GM21737 (cell line): ENCODE results near the gene SNRPF.

Experiments used
- ATAC-seq: cut with Tn5 transposase; IDR thresholded peaks from one replicate; pipeline ENCODE4 v1.9.1; 2021; ENCODE audit warnings: mild to moderate bottlenecking, moderate library complexity; ENCODE audit not compliant: unreplicated experiment

The SNRPF gene

DNA sequence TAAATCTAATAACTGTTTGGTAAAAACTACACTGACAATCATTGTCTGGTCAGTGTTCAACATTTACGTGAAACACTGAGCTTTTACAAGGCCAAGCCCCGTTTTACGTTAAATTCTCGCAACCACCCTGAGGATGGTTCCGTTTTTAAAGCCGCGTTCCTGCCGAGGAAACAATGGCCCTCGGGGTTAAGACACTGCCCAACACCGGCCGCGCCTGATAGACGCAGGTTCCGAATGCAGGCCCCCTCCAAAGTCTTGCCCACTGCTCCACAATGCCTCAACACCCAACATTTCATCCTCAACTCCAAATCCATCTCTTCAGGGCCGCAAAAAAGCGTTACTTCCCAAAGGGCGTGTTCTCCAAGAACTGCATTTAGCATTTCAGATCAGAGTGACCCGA, 953 bp upstream of the SNRPF start:
- ATAC-seq: no peak

DNA sequence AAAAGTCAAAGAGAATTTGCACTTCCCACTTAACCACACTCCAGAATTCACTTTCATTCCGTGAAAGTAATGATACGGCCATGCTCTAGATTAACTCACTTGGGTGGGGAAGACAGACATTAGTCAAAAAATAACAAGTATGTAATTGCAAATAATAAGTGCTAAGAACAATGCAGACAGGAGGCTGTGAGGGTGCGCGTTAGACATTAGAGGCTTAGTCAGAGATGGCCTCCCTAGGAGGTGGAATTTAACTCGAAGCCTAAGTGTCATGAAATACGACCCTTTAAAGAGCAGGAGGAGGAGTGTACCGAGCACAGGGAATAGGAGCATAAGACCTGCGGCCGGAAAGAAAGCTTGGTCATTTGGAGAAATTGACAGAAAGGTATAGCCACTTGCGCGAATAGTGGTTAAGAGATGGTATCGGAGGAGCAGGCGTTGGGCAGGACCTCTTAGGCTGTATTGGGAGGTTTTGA, 628 bp downstream of the SNRPF start:
- no peak for ATAC-seq

DNA sequence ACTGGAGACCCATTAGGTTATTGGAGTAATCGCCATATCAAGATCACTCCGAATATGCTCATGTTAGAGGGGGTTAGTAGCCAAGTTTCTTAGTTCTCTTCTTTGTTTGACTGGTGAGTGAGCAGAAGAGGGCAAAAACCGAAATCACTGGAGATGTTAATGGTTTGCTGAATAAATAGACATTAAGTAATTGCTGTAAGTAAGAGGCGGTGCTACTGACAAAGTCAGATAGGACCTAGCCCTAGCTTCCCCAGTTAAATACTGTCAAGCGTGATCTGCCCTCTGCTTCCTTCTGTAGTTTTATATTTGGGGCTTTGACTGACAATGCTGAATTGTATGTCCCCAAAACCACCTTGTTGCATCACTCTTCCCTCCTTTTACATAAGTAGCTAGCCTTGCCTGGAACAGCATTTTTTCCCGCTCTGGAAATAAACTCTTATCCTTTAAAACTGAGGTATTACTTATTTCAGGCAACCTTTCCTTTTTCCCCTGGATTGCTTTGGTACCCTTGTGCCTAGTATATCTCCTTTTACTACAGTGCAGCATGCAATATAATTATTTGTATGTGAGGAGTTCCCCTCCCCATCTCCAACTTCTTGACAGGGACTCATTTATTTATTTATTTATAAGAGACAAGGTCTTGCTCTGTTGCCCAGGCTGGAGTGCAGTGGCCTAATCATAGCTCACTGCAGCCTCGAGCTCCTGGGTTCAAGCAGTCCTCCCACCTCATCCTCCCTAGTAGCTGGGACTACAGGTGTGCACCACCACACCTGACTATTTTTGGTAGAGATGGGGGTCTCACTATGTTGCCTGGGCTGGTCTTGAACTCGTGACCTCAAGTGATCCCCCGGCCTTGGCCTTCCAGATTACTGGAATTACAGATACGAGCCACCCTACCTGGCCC, 1.4 kb downstream of the SNRPF start:
- ATAC-seq: no peak

DNA sequence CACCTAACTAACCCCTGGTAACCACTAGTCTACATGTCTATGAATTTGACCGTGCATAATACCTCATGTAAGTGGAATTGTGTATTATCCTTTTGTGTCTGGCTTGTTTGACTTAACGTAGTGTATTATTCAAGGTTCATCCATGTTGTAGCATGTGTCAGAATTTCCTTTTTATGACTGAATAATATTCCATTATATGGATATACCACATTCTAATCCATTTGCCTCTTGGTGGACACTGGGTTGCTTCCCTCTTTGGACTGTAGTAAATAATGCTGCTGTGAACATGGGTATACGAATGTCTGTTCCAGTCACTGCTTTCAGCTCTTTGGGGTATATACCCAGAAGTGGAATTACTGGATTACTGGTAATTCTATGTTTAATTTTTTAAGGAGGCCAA, 3.3 kb downstream of the SNRPF start:
- ATAC-seq: no peak

DNA sequence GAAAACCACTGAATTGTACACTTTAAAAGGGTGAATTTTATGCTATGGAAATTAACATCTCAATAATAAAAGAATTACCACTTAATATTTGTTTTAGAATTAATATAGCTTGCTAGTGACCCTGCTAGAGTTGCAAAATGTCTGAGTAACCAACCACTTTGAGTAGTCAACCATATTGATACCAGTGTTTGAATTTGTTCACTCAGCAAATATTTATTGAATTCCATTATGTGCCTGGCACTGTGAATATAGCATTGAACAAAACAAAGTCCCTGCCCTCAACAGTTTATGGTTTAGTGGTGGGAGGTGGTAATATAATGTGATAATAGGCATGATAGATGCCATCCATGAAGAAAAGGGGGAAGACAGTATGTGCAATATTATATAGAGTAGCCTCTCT, 4.6 kb downstream of the SNRPF start:
- no peak for ATAC-seq

DNA sequence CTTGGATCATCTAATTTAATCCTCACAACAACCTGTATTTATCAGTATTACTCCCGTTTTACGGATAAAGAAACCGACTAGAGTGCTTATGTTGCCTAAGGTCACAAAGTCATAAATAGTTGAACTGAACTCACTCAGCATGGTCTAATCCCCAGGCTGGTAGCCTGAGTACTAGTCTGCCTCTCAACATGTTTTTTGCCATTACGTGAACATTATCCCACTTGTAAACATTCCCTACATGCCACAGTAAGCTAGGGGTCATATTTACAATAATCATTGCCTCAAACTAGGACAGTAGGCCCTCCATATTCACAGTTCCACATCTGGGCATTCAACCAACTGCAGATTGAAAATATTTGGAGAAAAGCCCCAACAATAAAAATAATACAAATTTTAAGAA, 12.1 kb downstream of the SNRPF start:
- no peak for ATAC-seq

DNA sequence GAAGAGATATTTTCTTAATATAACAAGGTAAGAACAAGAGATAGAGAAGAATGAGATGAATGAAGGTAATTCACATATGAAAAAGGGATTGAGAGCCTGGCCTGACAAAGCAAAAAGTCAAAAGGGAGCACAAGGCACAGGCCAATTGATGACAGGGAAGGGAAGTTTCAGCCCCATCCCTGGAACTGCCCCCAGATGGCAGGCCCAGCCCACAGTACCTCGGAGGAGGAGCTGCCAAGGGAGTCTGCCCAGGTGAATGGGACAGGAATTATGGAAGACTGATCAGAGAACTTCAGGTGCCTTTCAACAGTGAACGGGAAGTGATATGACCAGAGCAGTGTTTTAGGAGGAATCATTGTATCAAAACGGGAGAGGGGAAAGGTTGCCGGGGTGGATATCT, 15.7 kb downstream of the SNRPF start:
- ATAC-seq: no peak

DNA sequence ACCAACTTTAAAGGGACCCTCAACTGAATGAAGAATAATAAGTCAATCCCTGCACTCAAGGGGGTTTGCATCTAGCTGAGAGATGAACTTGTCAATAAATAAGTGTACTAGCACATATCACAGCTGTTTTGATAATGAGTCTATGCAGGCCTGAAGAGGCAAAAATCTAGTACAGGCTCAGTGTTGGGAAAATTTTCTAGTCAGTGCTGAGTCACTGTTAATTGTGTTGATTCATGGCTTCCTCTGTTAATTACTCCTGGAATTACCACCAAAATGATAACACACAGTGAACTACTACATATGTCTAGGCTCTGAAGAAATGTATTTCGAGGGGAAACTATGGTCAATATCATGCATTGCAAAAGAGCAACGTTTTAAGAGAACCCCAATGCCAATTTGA, 18.9 kb downstream of the SNRPF start:
- ATAC-seq: no peak

DNA sequence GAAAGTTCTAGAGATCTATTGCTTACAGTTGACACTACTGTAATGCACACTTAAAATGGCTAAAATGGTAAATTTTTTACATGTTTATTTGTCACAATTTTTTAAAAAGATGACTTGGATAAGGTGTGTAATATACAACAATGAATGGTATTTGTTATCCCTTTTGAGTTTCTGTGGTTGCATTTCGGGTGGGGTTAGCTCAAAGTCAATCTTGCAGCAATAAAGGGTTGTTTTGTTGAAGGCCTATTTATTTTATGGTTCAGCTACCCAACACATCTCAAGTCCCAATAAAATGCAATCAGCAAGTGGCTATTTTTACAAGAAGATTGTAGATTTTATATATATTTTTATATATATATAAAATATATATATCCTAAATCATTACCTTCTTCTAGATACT, 22.1 kb downstream of the SNRPF start:
- no peak for ATAC-seq

DNA sequence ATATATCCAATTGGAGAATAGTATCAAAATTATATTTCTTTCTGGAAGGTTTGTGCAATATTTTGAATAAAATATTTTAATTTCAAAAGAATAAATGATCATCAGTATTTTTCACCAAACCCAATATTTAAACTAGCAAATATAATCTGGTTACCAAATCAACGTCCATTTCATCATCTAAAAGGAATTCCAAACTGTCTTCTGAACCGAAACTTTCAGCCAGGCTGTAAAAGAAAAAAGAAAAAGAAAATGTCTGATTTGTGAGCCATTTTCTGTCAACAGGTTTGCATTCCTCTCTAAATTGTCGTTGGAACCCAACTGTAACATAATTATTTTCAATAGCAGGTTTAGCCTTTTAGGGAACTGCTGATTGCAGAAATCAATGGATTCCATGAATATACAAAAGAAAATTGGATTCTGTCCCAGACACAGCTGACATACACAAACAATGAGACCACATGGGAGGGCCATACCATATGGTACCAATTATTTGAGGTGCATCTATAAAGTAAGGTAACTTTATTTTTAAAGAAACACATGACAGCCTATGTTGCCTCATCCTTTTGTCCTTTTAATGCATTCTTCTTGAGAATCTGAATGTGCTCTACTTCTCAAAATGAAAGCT, 22.7 kb downstream of the SNRPF start:
- no peak for ATAC-seq

DNA sequence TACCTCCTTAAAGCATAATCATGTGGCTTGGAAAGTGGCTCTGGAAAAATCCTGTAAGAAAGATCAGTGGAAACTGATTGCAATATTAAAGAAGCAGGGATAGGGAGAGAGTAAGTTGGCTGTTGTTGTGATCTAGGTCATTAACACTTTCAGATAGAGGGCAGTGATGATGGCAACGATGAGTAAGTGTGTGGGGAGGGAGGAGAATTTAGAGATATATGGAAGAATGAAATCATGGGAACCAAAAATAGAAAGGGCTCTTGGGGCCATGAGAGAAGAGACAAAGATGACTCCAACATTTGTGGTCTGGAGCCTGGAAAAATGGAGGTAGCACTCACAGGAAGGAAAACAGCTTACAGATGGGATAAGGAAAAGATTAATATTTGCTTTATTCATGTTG, 23.3 kb downstream of the SNRPF start:
- no peak for ATAC-seq

DNA sequence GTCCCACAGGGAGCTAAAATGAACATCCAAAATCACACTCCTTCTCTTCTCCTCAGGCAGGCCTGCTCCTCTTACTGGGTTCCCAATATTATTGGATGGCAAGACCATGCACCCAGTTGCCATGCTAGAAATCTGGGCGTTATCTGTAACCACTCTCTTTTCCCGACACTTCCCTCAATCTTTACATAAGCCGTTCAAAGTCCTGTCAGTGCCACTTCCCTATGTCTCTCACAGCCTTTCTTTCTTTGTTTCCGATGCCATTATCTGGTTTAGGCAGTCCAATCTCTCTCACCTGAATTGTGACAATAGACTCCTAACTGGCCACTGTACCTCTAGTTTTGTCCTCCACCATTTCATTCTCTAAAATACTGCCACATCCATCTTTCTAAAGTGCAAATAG, 24.1 kb downstream of the SNRPF start:
- ATAC-seq: no peak

DNA sequence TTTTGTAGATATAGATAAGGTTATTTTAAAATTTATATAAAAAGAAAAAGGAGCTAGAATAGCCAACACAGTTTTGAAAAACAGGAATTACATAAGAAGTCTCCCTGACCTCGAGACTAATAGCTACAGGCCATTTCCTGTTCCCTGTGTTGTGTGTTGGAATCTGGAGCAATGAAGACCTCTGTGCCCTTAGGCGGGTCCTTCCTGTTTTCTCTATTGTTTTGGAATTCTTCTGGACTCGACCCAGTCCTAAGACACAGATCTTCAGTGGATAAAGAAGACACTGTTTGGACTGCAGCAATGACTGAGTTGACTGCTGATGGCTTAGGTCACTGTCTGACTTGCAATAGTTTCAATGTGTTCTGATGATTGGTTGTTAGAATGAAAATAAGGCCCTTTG, 26.2 kb downstream of the SNRPF start:
- no peak for ATAC-seq

DNA sequence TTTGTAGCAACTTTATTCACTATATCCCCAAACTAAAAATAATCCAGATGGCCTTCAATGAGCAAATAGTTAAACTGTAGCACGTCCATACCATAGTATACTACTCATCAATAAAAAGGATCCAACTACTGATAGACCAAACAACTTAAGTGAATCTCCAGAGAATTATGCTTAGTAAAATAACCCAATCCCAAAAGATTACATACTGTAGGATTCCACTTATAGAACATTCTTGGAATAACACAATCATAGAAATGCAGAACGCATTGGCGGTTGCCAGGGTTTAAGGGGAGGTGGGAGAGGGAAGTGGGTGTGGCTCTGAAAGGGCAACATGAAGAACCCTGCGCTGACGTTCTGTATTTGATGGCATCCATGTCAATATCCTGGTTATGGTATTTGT, 28.6 kb downstream of the SNRPF start:
- ATAC-seq: no peak

DNA sequence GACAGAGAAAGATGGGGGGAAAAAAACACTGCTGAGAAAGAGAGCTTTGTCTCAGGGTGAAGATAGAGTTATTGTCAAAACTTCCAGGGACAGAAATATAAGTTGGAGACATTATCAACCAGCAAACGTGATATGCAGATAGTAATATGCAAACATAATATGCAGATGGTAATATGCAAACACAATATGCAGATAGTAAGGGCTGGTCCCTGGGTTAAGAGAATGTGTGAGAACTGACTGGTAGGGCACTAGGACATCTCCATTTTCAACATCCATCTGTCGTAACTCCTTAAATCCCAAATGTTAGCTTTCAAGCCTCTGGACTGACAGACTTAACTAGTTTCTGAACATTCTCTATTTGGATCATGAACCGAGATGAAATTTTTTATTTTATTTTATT, 32.2 kb downstream of the SNRPF start:
- ATAC-seq: no peak

DNA sequence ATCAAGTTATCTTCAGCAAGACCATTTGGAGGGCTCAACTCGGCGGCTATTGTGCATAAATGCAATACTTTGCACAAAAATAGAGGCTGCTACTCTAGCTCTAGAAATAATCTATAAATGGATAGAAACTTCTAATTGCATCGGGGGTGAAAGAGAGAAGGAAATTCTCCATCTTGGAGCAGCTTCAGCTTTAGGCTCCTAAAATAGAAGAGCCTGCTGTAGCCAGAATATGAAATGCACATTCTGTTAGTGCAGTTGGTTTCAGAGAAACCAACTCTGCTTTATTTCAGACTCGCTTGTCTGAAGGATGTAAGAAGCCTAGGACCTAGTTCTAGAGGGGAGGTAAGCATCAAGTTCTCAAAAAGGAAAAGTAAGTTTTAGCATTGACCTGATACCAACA, 38.1 kb downstream of the SNRPF start:
- no peak for ATAC-seq

DNA sequence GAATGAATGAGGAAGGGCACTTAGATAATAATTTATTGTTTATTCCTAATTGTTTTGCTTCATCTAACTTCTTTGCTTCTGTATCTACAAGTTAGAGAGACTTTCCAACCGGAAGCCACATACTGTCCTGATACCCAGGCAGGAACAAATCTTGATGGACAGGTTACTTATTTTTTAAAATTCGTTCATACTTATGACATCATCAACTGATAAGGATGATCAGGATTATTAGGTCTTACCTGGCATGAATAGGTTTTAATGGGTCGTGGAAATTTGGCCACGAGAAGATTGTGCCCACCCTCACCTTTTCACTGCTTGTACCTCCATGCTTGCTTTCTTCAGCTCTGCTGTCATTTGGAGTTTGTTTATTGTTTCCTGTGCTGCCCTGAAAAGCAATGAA, 39.3 kb downstream of the SNRPF start:
- ATAC-seq: no peak

DNA sequence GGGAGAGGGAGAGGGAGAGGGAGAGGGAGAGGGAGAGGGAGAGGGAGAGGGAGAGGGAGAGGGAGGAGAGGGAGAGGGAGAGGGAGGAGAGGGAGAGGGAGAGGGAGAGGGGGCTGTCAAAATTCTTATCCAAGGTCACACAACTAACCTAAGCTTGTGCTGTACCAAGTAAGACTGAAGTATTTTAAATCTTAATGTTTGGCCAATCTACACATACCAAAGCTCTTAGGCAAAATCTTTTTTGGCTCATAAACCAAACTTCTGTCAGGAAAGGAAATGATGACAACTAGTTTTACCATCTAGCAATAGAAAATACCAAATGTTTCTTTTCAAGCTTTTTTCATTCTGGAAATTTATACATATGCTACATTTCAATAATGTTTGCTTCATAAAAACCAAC, 49.8 kb downstream of the SNRPF start:
- no peak for ATAC-seq

DNA sequence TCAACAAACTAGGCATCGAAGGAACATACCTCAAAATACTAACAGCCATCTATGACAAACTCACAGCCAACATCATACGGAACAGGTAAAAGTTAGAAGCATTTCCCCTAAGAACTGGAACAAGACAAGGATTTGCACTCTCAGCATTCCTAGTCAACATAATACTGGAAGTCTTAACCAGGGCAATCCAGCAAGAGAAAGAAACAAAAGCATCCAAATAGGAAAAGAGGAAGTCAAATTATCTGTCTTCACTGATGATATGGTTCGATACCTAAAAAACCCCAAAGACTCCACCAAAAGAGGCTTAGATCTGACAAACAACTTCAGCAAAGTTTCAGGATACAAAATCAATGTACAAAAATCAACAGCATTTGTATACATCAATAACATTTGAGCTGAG, 51.1 kb downstream of the SNRPF start:
- ATAC-seq: no peak
